HCT116 (cell line): ENCODE measurements around the gene PRKCA. TPM values are rescaled to one million over a fixed set of nuclear protein-coding genes. Genes with fewer than 3 reads are reported as not detected.

Experiments used
- ATAC-seq: fragments of 200-7000 bp; cut with Tn5 transposase; 2 replicates; pipeline ENCODE4 v1.9.1; 2020; ENCODE audit warnings: mild to moderate bottlenecking, moderate library complexity
- BruUV-seq: library from RNA; stranded (reverse); fragments of 400-500 nt; replicated peaks from 2 replicates; lab custom pipeline; 2021; lab: Mats Ljungman, UMichigan
- CTCF ChIA-PET: fragments of 300-600 bp; sonication (Branson Sonifier 250); formaldehyde crosslinking; loops from one replicate; lab custom pipeline; 2021; ENCODE audit warnings: antibody characterized with exemption; lab: Charles Lee
- POLR2A ChIA-PET: fragments of 300-600, 350-600 bp; sonication (Branson Sonifier 250); formaldehyde crosslinking; loops from one replicate; lab custom pipeline; 2021; ENCODE audit warnings: antibody characterized with exemption; lab: Charles Lee
- RAD21 ChIA-PET, 2 experiments: fragments of 300-600 bp; sonication (Branson Sonifier 250); formaldehyde crosslinking; loops; one replicate each; lab custom pipeline; 2023; ENCODE audit warnings: low total read pairs in 2 of 2; ENCODE audit not compliant: uncharacterized antibody in 2 of 2, unreplicated experiment in 2 of 2, low non-redundant PET in 1 of 2; lab: Charles Lee
- DNase-seq: peaks from one replicate; pipeline ENCODE4 v3.0.0-alpha.2; 2010; ENCODE audit warnings: low read depth, low spot score
- H2AFZ ChIP-seq: fragments of 200-600 bp; shearing (Covaris generic), sonication (generic); 2 replicates; pipeline ENCODE4 v1.6.1; 2017; ENCODE audit warnings: low read depth, mixed run types, mixed read lengths, antibody characterized with exemption, low read length; ENCODE audit not compliant: poor library complexity, severe bottlenecking
- H3K27ac ChIP-seq: 2 replicates; pipeline ENCODE4 v1.5.1; 2012; ENCODE audit warnings: low read depth, low read length
- H3K27me3 ChIP-seq: fragments of 200-600 bp; sonication (generic); 2 replicates; pipeline ENCODE4 v1.6.1; 2016; ENCODE audit warnings: mixed run types, low read length, mixed read lengths; ENCODE audit not compliant: insufficient read depth
- H3K36me3 ChIP-seq, 2 experiments: fragments of 200-500 bp in 1 of 2; fragments of 200-600 bp in 1 of 2; sonication (Bioruptor generic) in 1 of 2; sonication (generic) in 1 of 2; 2 replicates each; pipeline versions ENCODE4 v1.5.1 to v1.6.1; 2014 to 2016; ENCODE audit warnings: low read length in 2 of 2, inconsistent platforms in 1 of 2, mixed read lengths in 1 of 2, mixed run types in 1 of 2; ENCODE audit not compliant: insufficient read depth in 2 of 2, control insufficient read depth in 1 of 2
- H3K4me1 ChIP-seq, 2 experiments: fragments of 200-600 bp in 1 of 2; sonication (generic) in 1 of 2; 2 replicates each; pipeline versions ENCODE4 v1.5.1 to v1.6.1; 2012 to 2017; ENCODE audit warnings: low read length in 2 of 2, inconsistent platforms in 1 of 2, mild to moderate bottlenecking in 1 of 2, mixed read lengths in 1 of 2, mixed run types in 1 of 2, moderate library complexity in 1 of 2; ENCODE audit not compliant: insufficient read depth in 2 of 2, control insufficient read depth in 1 of 2
- H3K4me2 ChIP-seq: fragments of 200-600 bp; sonication (generic); 2 replicates; pipeline ENCODE4 v1.6.1; 2017; ENCODE audit warnings: mixed run types, low read length, mixed read lengths
- H3K4me3 ChIP-seq, 2 experiments: fragments of 200-600 bp in 1 of 2; sonication (generic) in 1 of 2; replicated peaks in 1 of 2; 2 replicates each; pipeline ENCODE4 v1.5.1; 2011 to 2016; ENCODE audit warnings: low read length in 2 of 2, control low read depth in 1 of 2, low read depth in 1 of 2, mild to moderate bottlenecking in 1 of 2, mixed read lengths in 1 of 2, mixed run types in 1 of 2
- H3K79me2 ChIP-seq: fragments of 200-600 bp; sonication (generic); 2 replicates; pipeline ENCODE4 v1.6.1; 2017; ENCODE audit warnings: mild to moderate bottlenecking, mixed run types, low read length, moderate library complexity, mixed read lengths; ENCODE audit not compliant: insufficient read depth
- H3K9ac ChIP-seq: fragments of 200-600 bp; sonication (generic); 2 replicates; pipeline ENCODE4 v1.6.1; 2016; ENCODE audit warnings: low read length, mixed read lengths
- H3K9me2 ChIP-seq: fragments of 200-600 bp; sonication (generic), shearing (Covaris generic); 2 replicates; pipeline ENCODE4 v1.6.1; 2017; ENCODE audit warnings: mixed run types, mild to moderate bottlenecking, moderate library complexity; ENCODE audit not compliant: insufficient read depth
- H3K9me3 ChIP-seq, 2 experiments: fragments of 200-500 bp in 1 of 2; fragments of 200-600 bp in 1 of 2; sonication (Bioruptor generic) in 1 of 2; sonication (generic) in 1 of 2; 2 replicates each; pipeline ENCODE4 v1.6.1; 2014 to 2017; ENCODE audit warnings: low read length in 2 of 2, mixed read lengths in 2 of 2, inconsistent platforms in 1 of 2, low read depth in 1 of 2, mild to moderate bottlenecking in 1 of 2, mixed run types in 1 of 2, moderate library complexity in 1 of 2; ENCODE audit not compliant: control insufficient read depth in 1 of 2, insufficient read depth in 1 of 2
- H4K20me1 ChIP-seq: fragments of 200-600 bp; sonication (generic), shearing (Covaris generic); 2 replicates; pipeline ENCODE4 v1.6.1; 2017; ENCODE audit warnings: mixed run types, mild to moderate bottlenecking, moderate library complexity; ENCODE audit not compliant: insufficient read depth
- ATF3 ChIP-seq: IDR thresholded peaks from 2 replicates; pipeline ENCODE4 v1.6.1; 2012
- CBX3 ChIP-seq: IDR thresholded peaks from 2 replicates; pipeline ENCODE4 v1.6.1; 2012; ENCODE audit warnings: low read depth
- CEBPB ChIP-seq: IDR thresholded peaks from 2 replicates; pipeline ENCODE4 v1.6.1; 2012; ENCODE audit warnings: low read depth
- EGR1 ChIP-seq: IDR thresholded peaks from 2 replicates; pipeline ENCODE4 v1.6.1; 2012; ENCODE audit warnings: low read depth
- EZH2phosphoT487 ChIP-seq: fragments of 200-600 bp; IDR thresholded peaks from 2 replicates; pipeline ENCODE4 v1.6.1; 2018; ENCODE audit warnings: antibody characterized with exemption, borderline replicate concordance
- FOSL1 ChIP-seq: IDR thresholded peaks from 2 replicates; pipeline ENCODE4 v1.6.1; 2012; ENCODE audit warnings: low read depth
- JUND ChIP-seq: IDR thresholded peaks from 2 replicates; pipeline ENCODE4 v1.6.1; 2012
- MAX ChIP-seq: IDR thresholded peaks from 2 replicates; pipeline ENCODE4 v1.6.1; 2012
- POLR2A ChIP-seq: IDR thresholded peaks from 2 replicates; pipeline ENCODE4 v1.7.0; 2011; ENCODE audit warnings: borderline replicate concordance; ENCODE audit not compliant: insufficient read depth, insufficient read length; ENCODE audit errors: extremely low read depth
- RAD21 ChIP-seq: IDR thresholded peaks from 2 replicates; pipeline ENCODE4 v1.6.1; 2012; ENCODE audit warnings: low read depth, mild to moderate bottlenecking
- SIN3A ChIP-seq: IDR thresholded peaks from 2 replicates; pipeline ENCODE4 v1.6.1; 2012; ENCODE audit warnings: low read depth
- SP1 ChIP-seq: IDR thresholded peaks from 2 replicates; pipeline ENCODE4 v1.6.1; 2012; ENCODE audit warnings: low read depth
- SRF ChIP-seq: IDR thresholded peaks from 2 replicates; pipeline ENCODE4 v1.6.1; 2012; ENCODE audit warnings: low read depth
- YY1 ChIP-seq: IDR thresholded peaks from 2 replicates; pipeline ENCODE4 v1.6.1; 2011; ENCODE audit warnings: low read length, low read depth, moderate library complexity, mild to moderate bottlenecking; ENCODE audit not compliant: insufficient replicate concordance; ENCODE audit errors: extremely low read depth
- ZFX ChIP-seq: fragments of 450-650 bp; IDR thresholded peaks from 2 replicates; pipeline ENCODE4 v1.6.1; 2017
- intact Hi-C: fragments of 100-400 bp; cut with micrococcal nuclease; formaldehyde crosslinking; loops from 2 replicates; pipeline ENCODE4 v1.10.0; 2022
- total RNA-seq: library from RNA; stranded (reverse); gene quantifications from one replicate; pipeline ENCODE4 v1.2.1, GENCODE V29; 2021; ENCODE audit not compliant: unreplicated experiment

PRKCA gene
- total RNA-seq, 1 experiment from 2014 or later, result 18.8 TPM

GRCh38 chr17:66506641-66507040 is 204.2 kb downstream of the PRKCA start:
- no peak for ATAC-seq
- DNase-seq, result no peak
- intact Hi-C loops, result loop anchor here (5.0 kb wide), 1 partner anchor 46 kb away; no protein-coding TSS in a partner anchor
- Histone ChIP-seq H3K4me2 (peak overlapping the region; percentile 73; the same call in 1 of the 2 replicates), H4K20me1 (no peaks in the 10 kb centered on the region), H3K27me3 (peaks cover 5% of the 10 kb centered on the region; the same call in 1 of the 2 replicates), H3K4me3 (no peak overlapping the region), H3K9ac (no peak overlapping the region), H3K9me3 (no peaks in the 10 kb centered on the region), H3K79me2 (no peaks in the 10 kb centered on the region)
- CTCF ChIA-PET, result no interaction called here
- TF ChIP-seq SIN3A, result no peak
- TF ChIP-seq ATF3, result no peak
- TF ChIP-seq POLR2A, result no peak
- no peak for TF ChIP-seq EZH2phosphoT487
- TF ChIP-seq EGR1, result no peak
- TF ChIP-seq, all 23 proteins: peak for 0
- no peak overlapping the region for H2AFZ ChIP-seq
- ChIA-PET RAD21 (no interaction called here), POLR2A (interaction anchor here (1.1 kb wide), 1 partner anchor 12 kb away, joined by 3 read pairs; no protein-coding TSS in a partner anchor)
- no peaks in the 10 kb centered on the region for H3K36me3 ChIP-seq
- H3K27ac ChIP-seq, result no peak overlapping the region
- no TSS peak for BruUV-seq
- peaks cover 50 to 52% of the 10 kb centered on the region in 2 experiments for H3K4me1 ChIP-seq
- H3K9me2 ChIP-seq, result no peaks in the 10 kb centered on the region

GRCh38 chr17:66507103-66507923 is 204.9 kb downstream of the PRKCA start:
- CTCF ChIA-PET, result no interaction called here
- ATAC-seq, result no peak

More at GRCh38 chr17:66507103-66507923, 204.9 kb downstream of the PRKCA start:
- peak overlapping the region in 1 of 2 experiments; percentile 16; a peak in 2 of 4 replicates for H3K4me3 ChIP-seq
- peaks cover 50 to 52% of the 10 kb centered on the region in 2 experiments for H3K4me1 ChIP-seq
- H3K36me3 ChIP-seq, result no peaks in the 10 kb centered on the region
- no peaks in the 10 kb centered on the region for H3K9me3 ChIP-seq
- BruUV-seq, result no TSS peak
- POLR2A ChIA-PET, result interaction anchor here (1.1 to 2.8 kb wide), 2 partner anchors 13 to 40 kb away, joined by 3 to 10 read pairs; no protein-coding TSS in a partner anchor
- H3K9me2 ChIP-seq, result no peaks in the 10 kb centered on the region
- RAD21 ChIA-PET, result no interaction called here
- H4K20me1 ChIP-seq, result no peaks in the 10 kb centered on the region
- peak overlapping the region; percentile 73 for H3K4me2 ChIP-seq
- TF ChIP-seq EZH2phosphoT487, result no peak
- TF ChIP-seq CEBPB, result no peak
- 0 out of 2 replicates have a peak, but pooled peaks have one; percentile 53 for TF ChIP-seq JUND
- no peak for TF ChIP-seq ZFX
- peak; percentile 48; the same call in 1 of the 2 replicates for TF ChIP-seq SP1
- no peak for TF ChIP-seq EGR1
- TF ChIP-seq FOSL1, result peak; percentile 69
- TF ChIP-seq RAD21, result peak; percentile 16; the same call in 1 of the 2 replicates
- no peak for TF ChIP-seq YY1
- 0 out of 2 replicates have a peak, but pooled peaks have one; percentile 18 for TF ChIP-seq CBX3
- peak; percentile 20; the same call in 1 of the 2 replicates for TF ChIP-seq MAX
- no peak for TF ChIP-seq SRF
- TF ChIP-seq, all 23 proteins: peak for 6
- Histone ChIP-seq H3K27me3 (peaks cover 5% of the 10 kb centered on the region; the same call in 1 of the 2 replicates), H3K79me2 (no peaks in the 10 kb centered on the region), H3K27ac (peak overlapping the region; percentile 64), H2AFZ (no peak overlapping the region), H3K9ac (0 out of 2 replicates have a peak overlapping the region, but pooled peaks have one; percentile 2)
- DNase-seq, result peak; percentile 33
- intact Hi-C loops, result loop anchor here (5.0 kb wide), 1 partner anchor 45 kb away; no protein-coding TSS in a partner anchor
